Measurements from ENCODE around the gene TCIRG1. TPM values are rescaled to one million over a fixed set of nuclear protein-coding genes. Genes with fewer than 3 reads are reported as not detected.

The TCIRG1 gene
- total and polyA plus RNA-seq, 2 experiments from 2014 or later, result 75.9 to 118 TPM

GRCh38 chr11:68002938-68003845 lies 35.6 kb upstream of the TCIRG1 start:
- Histone ChIP-seq H2AFZ (peak overlapping the region; percentile 69), H3K4me3 (peak overlapping the region; percentile 68), H3K9ac (peak overlapping the region; percentile 60), H4K20me1 (ENCODE audit: insufficient read depth) (no peaks in the 10 kb centered on the region), H3K9me3 (ENCODE audit: low read depth) (no peaks in the 10 kb centered on the region), H3K79me2 (ENCODE audit: insufficient read depth) (no peaks in the 10 kb centered on the region), H3K4me2 (ENCODE audit: unreplicated experiment) (peak overlapping the region; percentile 64), H3K4me1 (ENCODE audit: insufficient read depth) (no peaks in the 10 kb centered on the region), H3K9me2 (ENCODE audit: insufficient read depth) (no peaks in the 10 kb centered on the region), H3K27ac (no peak overlapping the region), H3K36me3 (ENCODE audit: low read depth) (no peaks in the 10 kb centered on the region), H3F3A (ENCODE audit: insufficient read depth) (no peaks in the 10 kb centered on the region; the same call in 1 of the 2 replicates), H3K27me3 (replicated peaks; ENCODE audit: insufficient read depth) (no peaks in the 10 kb centered on the region)
- no peak for TF ChIP-seq EZH2 (IDR thresholded peaks at IDR 0.05; ENCODE audit: insufficient read depth, poor library complexity, severe bottlenecking)
- no peak for TF ChIP-seq EZH2phosphoT487 (IDR thresholded peaks at IDR 0.05; ENCODE audit: insufficient read depth, low read depth)
- DNase-seq, result peak; percentile 46
- WGBS, 2 experiments (ENCODE audit: low coverage in 1 of 2, low lambda C conversion rate in 2 of 2, missing lambda C conversion rate in 2 of 2), result 27 to 56% methylated on average over 22 to 67 of the region's 86 CpGs
- in situ Hi-C loops (cut with MboI), result no loop called here

GRCh38 chr11:68003846-68004550 lies 34.8 kb upstream of the TCIRG1 start, which contains the start of gene UNC93B1:
Gene UNC93B1, minus strand, starts transcription at chr11:68004097. Its CDS starts 54 bp downstream, at chr11:68004043.
- DNase-seq, result peak; percentile 87
- Histone ChIP-seq H3K4me1 (ENCODE audit: insufficient read depth) (no peaks in the 10 kb centered on the region), H3K79me2 (ENCODE audit: insufficient read depth) (no peaks in the 10 kb centered on the region), H3K4me2 (ENCODE audit: unreplicated experiment) (peak within 1 kb of the TSS; percentile 64), H2AFZ (peak within 1 kb of the TSS; percentile 69), H3K9me2 (ENCODE audit: insufficient read depth) (no peaks in the 10 kb centered on the region), H3K36me3 (ENCODE audit: low read depth) (no peaks in the 10 kb centered on the region), H4K20me1 (ENCODE audit: insufficient read depth) (no peaks in the 10 kb centered on the region), H3F3A (ENCODE audit: insufficient read depth) (peaks cover under 1% of the 10 kb centered on the region), H3K9me3 (ENCODE audit: low read depth) (no peaks in the 10 kb centered on the region), H3K27ac (no peak within 1 kb of the TSS), H3K9ac (peak within 1 kb of the TSS; percentile 60), H3K4me3 (peak within 1 kb of the TSS; percentile 68), H3K27me3 (replicated peaks; ENCODE audit: insufficient read depth) (no peaks in the 10 kb centered on the region)
- TF ChIP-seq EZH2 (IDR thresholded peaks at IDR 0.05; ENCODE audit: insufficient read depth, poor library complexity, severe bottlenecking) (no peak), EZH2phosphoT487 (IDR thresholded peaks at IDR 0.05; ENCODE audit: insufficient read depth, low read depth) (no peak)
- in situ Hi-C loops (cut with MboI), result no loop called here
- WGBS, 2 experiments (ENCODE audit: low coverage in 1 of 2, low lambda C conversion rate in 2 of 2, missing lambda C conversion rate in 2 of 2), result 5 to 7% methylated on average over 17 to 32 of the region's 64 CpGs

- peak overlapping the region; percentile 60 for H3K9ac ChIP-seq
- peak overlapping the region; percentile 69 for H2AFZ ChIP-seq
- no peaks in the 10 kb centered on the region for H3K79me2 ChIP-seq (ENCODE audit: insufficient read depth)
- H3K27me3 ChIP-seq (replicated peaks; ENCODE audit: insufficient read depth), result no peaks in the 10 kb centered on the region
- peak overlapping the region; percentile 64 for H3K4me2 ChIP-seq (ENCODE audit: unreplicated experiment)
- H3F3A ChIP-seq (ENCODE audit: insufficient read depth), result peaks cover 7% of the 10 kb centered on the region
- no peaks in the 10 kb centered on the region for H4K20me1 ChIP-seq (ENCODE audit: insufficient read depth)
- WGBS, 2 experiments (ENCODE audit: low coverage in 1 of 2, low lambda C conversion rate in 2 of 2, missing lambda C conversion rate in 2 of 2), result 74 to 77% methylated on average over 14 of the region's 14 CpGs
- H3K9me3 ChIP-seq (ENCODE audit: low read depth), result no peaks in the 10 kb centered on the region
- no peak for DNase-seq
- H3K4me1 ChIP-seq (ENCODE audit: insufficient read depth), result peaks cover 6% of the 10 kb centered on the region; the same call in 1 of the 2 replicates
- in situ Hi-C loops (cut with MboI), result no loop called here
- peak overlapping the region; percentile 68; the same call in 1 of the 2 replicates for H3K4me3 ChIP-seq
- no peaks in the 10 kb centered on the region for H3K36me3 ChIP-seq (ENCODE audit: low read depth)
- H3K27ac ChIP-seq, result no peak overlapping the region
- no peaks in the 10 kb centered on the region for H3K9me2 ChIP-seq (ENCODE audit: insufficient read depth)
- TF ChIP-seq EZH2 (IDR thresholded peaks at IDR 0.05; ENCODE audit: insufficient read depth, poor library complexity, severe bottlenecking), result no peak
- no peak for TF ChIP-seq EZH2phosphoT487 (IDR thresholded peaks at IDR 0.05; ENCODE audit: insufficient read depth, low read depth)
Observed at GRCh38 chr11:68004551-68005335, 34.1 kb upstream of the TCIRG1 start.
